ENCODE data around the gene MBOAT1. TPM values are rescaled to one million over a fixed set of nuclear protein-coding genes. Genes with fewer than 3 reads are reported as not detected.

Gene MBOAT1
- total and polyA plus RNA-seq, 2 of the 13 experiments (the other 11 are each of a cell fraction or from before 2014, with no cell fraction given), result not detected

GRCh38 chr6:20068421-20068988 lies 143.8 kb downstream of the MBOAT1 start:
- intact Hi-C loops (cut with micrococcal nuclease; ENCODE audit: unreplicated experiment) (no loop called here), in situ Hi-C loops (cut with HindIII; ENCODE audit: extremely low pct_ligation_motif_present, low pct_unique_long_range_greater_than_20kb) (no loop called here)
- no peak for ATAC-seq
- FAIRE-seq, result no peak
- H3K4me3 ChIP-seq (replicated peaks in 1 of 3; ENCODE audit: insufficient read depth in 1 of 3, low read depth in 2 of 3, low read length in 3 of 3), result no peak overlapping the region
- H4K20me1 ChIP-seq (ENCODE audit: insufficient read depth, low read length), result no peaks in the 10 kb centered on the region
- H3K36me3 ChIP-seq (replicated peaks in 1 of 2; ENCODE audit: control insufficient read depth in 1 of 2, insufficient read depth in 2 of 2, low read length in 2 of 2), result no peaks in the 10 kb centered on the region
- no peak overlapping the region for H3K4me2 ChIP-seq (ENCODE audit: low read depth, low read length)
- no peak for TF ChIP-seq MNT (IDR thresholded peaks at IDR 0.05)
- no peak for TF ChIP-seq U2AF2 (IDR thresholded peaks at IDR 0.05; ENCODE audit: low read depth, low read length)
- TF ChIP-seq ZSCAN5A (CRISPR knock-in tag; IDR thresholded peaks at IDR 0.05; ENCODE audit: borderline replicate concordance), result no peak
- no peak for TF ChIP-seq HMGA1 (CRISPR knock-in tag; conservative IDR thresholded peaks at IDR 0.05)
- no peaks in the 10 kb centered on the region for H3K79me2 ChIP-seq (ENCODE audit: insufficient read depth, low read length)
- H3K9me3 ChIP-seq (ENCODE audit: low read length), result no peaks in the 10 kb centered on the region
- no peak overlapping the region for H3K27ac ChIP-seq (ENCODE audit: extremely low read length, insufficient read depth, low read length)
- 13% methylated on average over 10 of the region's 10 CpGs for WGBS (ENCODE audit: low lambda C conversion rate)
- no peak overlapping the region for H3K9ac ChIP-seq (ENCODE audit: insufficient read depth, low read depth, low read length)
- POLR2A ChIA-PET, result no interaction called here
- no peak overlapping the region for H2AFZ ChIP-seq (ENCODE audit: low read length)
- H3K27me3 ChIP-seq (ENCODE audit: control insufficient read depth in 1 of 2, insufficient read depth in 2 of 2, low read length in 2 of 2), result peaks cover 0 to 12% of the 10 kb centered on the region in 2 experiments; a peak in 1 of 5 replicates
- BruUV-seq (replicated peaks), result no TSS peak
- DNase-seq (ENCODE audit: low spot score), result no peak
- H3K4me1 ChIP-seq (ENCODE audit: insufficient read depth, low read length), result no peaks in the 10 kb centered on the region
- CTCF ChIA-PET (ENCODE audit: low intra/inter-chr PET ratio, low total read pairs), result no interaction called here

- ATAC-seq (no peak), FAIRE-seq (no peak), DNase-seq (ENCODE audit: low spot score) (no peak)
- Histone ChIP-seq H3K4me1 (ENCODE audit: insufficient read depth, low read length) (no peaks in the 10 kb centered on the region), H3K36me3 (replicated peaks in 1 of 2; ENCODE audit: control insufficient read depth in 1 of 2, insufficient read depth in 2 of 2, low read length in 2 of 2) (no peaks in the 10 kb centered on the region), H3K27ac (ENCODE audit: extremely low read length, insufficient read depth, low read length) (no peak overlapping the region), H3K4me2 (ENCODE audit: low read depth, low read length) (no peak overlapping the region), H3K79me2 (ENCODE audit: insufficient read depth, low read length) (no peaks in the 10 kb centered on the region), H3K4me3 (replicated peaks in 1 of 3; ENCODE audit: insufficient read depth in 1 of 3, low read depth in 2 of 3, low read length in 3 of 3) (no peak overlapping the region), H3K27me3 (ENCODE audit: control insufficient read depth in 1 of 2, insufficient read depth in 2 of 2, low read length in 2 of 2) (peaks cover 0 to 6% of the 10 kb centered on the region in 2 experiments; a peak in 1 of 5 replicates), H3K9ac (ENCODE audit: insufficient read depth, low read depth, low read length) (no peak overlapping the region), H3K9me3 (ENCODE audit: low read length) (no peaks in the 10 kb centered on the region), H2AFZ (ENCODE audit: low read length) (no peak overlapping the region), H4K20me1 (ENCODE audit: insufficient read depth, low read length) (no peaks in the 10 kb centered on the region)
- 9% methylated on average over 5 of the region's 5 CpGs for WGBS (ENCODE audit: low lambda C conversion rate)
- ChIA-PET POLR2A (no interaction called here), CTCF (ENCODE audit: low intra/inter-chr PET ratio, low total read pairs) (no interaction called here)
- intact Hi-C loops (cut with micrococcal nuclease; ENCODE audit: unreplicated experiment), result no loop called here
- no TSS peak for BruUV-seq (replicated peaks)
- no peak for TF ChIP-seq ZNF891 (CRISPR knock-in tag; IDR thresholded peaks at IDR 0.05)
- no peak for TF ChIP-seq GFI1 (CRISPR knock-in tag; IDR thresholded peaks at IDR 0.05; ENCODE audit: borderline replicate concordance)
- in situ Hi-C loops (cut with HindIII; ENCODE audit: extremely low pct_ligation_motif_present, low pct_unique_long_range_greater_than_20kb), result no loop called here
Observed at GRCh38 chr6:20061952-20062351, 150.3 kb downstream of the MBOAT1 start.

All from HepG2 (cell line).